GM21390 (cell line): ENCODE measurements around the gene THRB.

Experiments
- ATAC-seq: cut with Tn5 transposase; IDR thresholded peaks from one replicate; pipeline ENCODE4 v1.9.1; 2021; ENCODE audit not compliant: unreplicated experiment

The THRB gene

GRCh38 chr3:24316887-24317383 is 177.7 kb downstream of the THRB start:
- ATAC-seq: no peak

- no peak for ATAC-seq
Measured at GRCh38 chr3:24315971-24316370, 178.7 kb downstream of the THRB start.

- ATAC-seq: no peak
Measured at GRCh38 chr3:24315356-24315755, 179.3 kb downstream of the THRB start.

GRCh38 chr3:24311881-24312280 is 182.8 kb downstream of the THRB start:
- no peak for ATAC-seq

- ATAC-seq: no peak
Measured at GRCh38 chr3:24310887-24311286, 183.8 kb downstream of the THRB start.

- ATAC-seq: no peak
Measured at GRCh38 chr3:24306518-24306917, 188.1 kb downstream of the THRB start.

GRCh38 chr3:24305795-24306467 is 188.7 kb downstream of the THRB start:
- no peak for ATAC-seq

GRCh38 chr3:24303057-24303754 is 191.4 kb downstream of the THRB start:
- no peak for ATAC-seq

- no peak for ATAC-seq
Measured at GRCh38 chr3:24302396-24302795, 192.3 kb downstream of the THRB start.

- ATAC-seq: no peak
Measured at GRCh38 chr3:24300949-24301348, 193.7 kb downstream of the THRB start.

GRCh38 chr3:24299806-24300626 is 194.6 kb downstream of the THRB start:
- ATAC-seq: no peak

- no peak for ATAC-seq
Measured at GRCh38 chr3:24299246-24299805, 195.3 kb downstream of the THRB start.

- ATAC-seq: no peak
Measured at GRCh38 chr3:24296441-24297205, 198.0 kb downstream of the THRB start.

- no peak for ATAC-seq
Measured at GRCh38 chr3:24294150-24294549, 200.5 kb downstream of the THRB start.

GRCh38 chr3:24291646-24292045 is 203.0 kb downstream of the THRB start:
- no peak for ATAC-seq

GRCh38 chr3:24290596-24290995 is 204.1 kb downstream of the THRB start:
- no peak for ATAC-seq

GRCh38 chr3:24288496-24289236 is 206.0 kb downstream of the THRB start:
- no peak for ATAC-seq

GRCh38 chr3:24287755-24288450 is 206.7 kb downstream of the THRB start:
- no peak for ATAC-seq

- ATAC-seq: no peak
Measured at GRCh38 chr3:24286405-24286804, 208.2 kb downstream of the THRB start.
